H1 (cell line): ENCODE results near the gene INA. TPM values are rescaled to one million over a fixed set of nuclear protein-coding genes. Genes with fewer than 3 reads are reported as not detected.
A peak's percentile ranks its signal among the peaks of the same experiment; 100 is the strongest.

Source experiments
- CEBPB ChIP-seq: IDR thresholded peaks from 2 replicates; pipeline ENCODE4 v1.6.1; 2012; ENCODE audit warnings: low read depth, low read length
- CHD7 ChIP-seq: fragments of 300-600 bp; sonication (generic); IDR thresholded peaks from 2 replicates; pipeline ENCODE4 v1.7.1; 2012; ENCODE audit warnings: low read length, moderate library complexity, mild to moderate bottlenecking, inconsistent platforms; ENCODE audit not compliant: insufficient replicate concordance
- CTCF ChIP-seq, 3 experiments: IDR thresholded peaks; 1 replicate in 2 of 3; 2 replicates in 1 of 3; pipeline versions ENCODE4 v1.5.1 to v1.6.1; 2011; ENCODE audit warnings: low read length in 3 of 3, mild to moderate bottlenecking in 3 of 3, inconsistent platforms in 2 of 3, low read depth in 1 of 3, moderate library complexity in 1 of 3; ENCODE audit not compliant: insufficient read depth in 1 of 3; ENCODE audit errors: control extremely low read depth in 1 of 3
- GABPA ChIP-seq: IDR thresholded peaks from 2 replicates; pipeline ENCODE4 v1.6.1; 2011; ENCODE audit warnings: mild to moderate bottlenecking, low read length, moderate library complexity, borderline replicate concordance; ENCODE audit not compliant: insufficient read depth
- RAD21 ChIP-seq, 2 experiments: IDR thresholded peaks in 1 of 2; conservative IDR thresholded peaks in 1 of 2; 2 replicates each; pipeline ENCODE4 v1.6.1; 2011; ENCODE audit warnings: low read depth in 2 of 2, low read length in 2 of 2, improper control_type of control experiment in 1 of 2, inconsistent platforms in 1 of 2, mild to moderate bottlenecking in 1 of 2, moderate library complexity in 1 of 2
- SUZ12 ChIP-seq: fragments of 200-600 bp; sonication (generic); IDR thresholded peaks from 2 replicates; pipeline ENCODE4 v1.6.1; 2012; ENCODE audit warnings: mild to moderate bottlenecking, inconsistent platforms, low read length, moderate library complexity, mixed read lengths
- polyA plus RNA-seq, 7 experiments: library from polyadenylated mRNA; depleted of rRNA in 3 of 7; stranded (reverse) in 5 of 7; unstranded in 2 of 7; fragments of >200 nt in 5 of 7; fragments of 200-250 nt in 2 of 7; gene quantifications; 1 replicate in 5 of 7; 2 replicates in 1 of 7; 4 replicates in 1 of 7; pipeline versions ENCODE4 v1.2.1 to v1.2.3, GENCODE V29; 2011 to 2013; ENCODE audit warnings: missing spikeins in 2 of 7, mixed read lengths in 2 of 7
- total RNA-seq: library from RNA; stranded (reverse); fragmentation: NEBNext Ultra II Directional; extraction: Animal tissue kit (Norgen Biotek cat#: 25700); gene quantifications from 2 replicates; pipeline ENCODE4 v1.2.1, GENCODE V29; 2021

The INA gene
- total and polyA plus RNA-seq, 2 of the 8 experiments (the other 6 are each of a cell fraction or from before 2014, with no cell fraction given) = 17.1 to 18.1 TPM

GRCh38 chr10:103244666-103245271 is 32.2 kb upstream of the INA start (continued):
- no peak for TF ChIP-seq CHD7
- TF ChIP-seq GABPA = 0 out of 2 replicates have a peak, but pooled peaks have one; percentile 27
- no peak for TF ChIP-seq SUZ12
- TF ChIP-seq CEBPB = peak; percentile 53; the same call in 1 of the 2 replicates
- TF ChIP-seq RAD21 (IDR thresholded peaks at IDR 0.05 in 1 of 2, conservative IDR thresholded peaks at IDR 0.05 in 1 of 2; ENCODE audit: low read depth in 2 of 2, low read length in 2 of 2) = peak; percentile 98 to 100
- peak; percentile 84 to 99 (median 89) for TF ChIP-seq CTCF (IDR thresholded peaks at IDR 0.05; ENCODE audit: control extremely low read depth in 1 of 3, insufficient read depth in 1 of 3, low read depth in 1 of 3, low read length in 3 of 3)
